Tibial nerve (tissue), 4 donors: ENCODE data around the gene MINDY4. TPM values are rescaled to one million over a fixed set of nuclear protein-coding genes. Genes with fewer than 3 reads are reported as not detected.

Experiments
- DNase-seq, 2 donors: peaks; one replicate each; pipeline ENCODE4 v3.0.0-alpha.2; 2019; ENCODE audit warnings: low spot score in 2 of 2
- H3K27ac ChIP-seq, 4 donors: fragments of 200-600 bp; sonication (generic) in 3 of 4; one replicate each; pipeline ENCODE4 v1.5.1; 2017 to 2019; ENCODE audit warnings: mild to moderate bottlenecking in 1 of 4
- H3K27me3 ChIP-seq, 2 donors: fragments of 200-600 bp; sonication (generic) in 1 of 2; one replicate each; pipeline versions ENCODE4 v1.5.1 to v1.6.0; 2017 to 2019
- H3K36me3 ChIP-seq, 3 donors: fragments of 200-600 bp; sonication (generic); one replicate each; pipeline ENCODE4 v1.5.1; 2018 to 2019
- H3K4me1 ChIP-seq, 4 donors: fragments of 200-600 bp; sonication (generic) in 3 of 4; one replicate each; pipeline ENCODE4 v1.5.1; 2017 to 2019
- H3K4me3 ChIP-seq, 4 donors: fragments of 200-600 bp; sonication (generic) in 3 of 4; one replicate each; pipeline ENCODE4 v1.5.1; 2017 to 2019; ENCODE audit warnings: mild to moderate bottlenecking in 1 of 4, moderate library complexity in 1 of 4
- H3K9me3 ChIP-seq, 4 donors: fragments of 200-600 bp; sonication (generic) in 3 of 4; one replicate each; pipeline ENCODE4 v1.5.1; 2017 to 2019
- CTCF ChIP-seq, 5 experiments: fragments of 200-600 bp in 3 of 5; fragments of 450-650 bp in 2 of 5; sonication (generic) in 3 of 5; IDR thresholded peaks; one replicate each; pipeline ENCODE4 v1.5.1; 2016 to 2019; ENCODE audit warnings: antibody characterized with exemption in 5 of 5, mild to moderate bottlenecking in 3 of 5, moderate library complexity in 2 of 5
- EP300 ChIP-seq, 2 donors: sonication (generic); formaldehyde crosslinking; IDR thresholded peaks; one replicate each; pipeline ENCODE4 v1.6.1; 2017; ENCODE audit warnings: antibody characterized with exemption in 2 of 2, mild to moderate bottlenecking in 1 of 2
- POLR2A ChIP-seq, 2 donors: fragments of 450-650 bp; IDR thresholded peaks; one replicate each; pipeline ENCODE4 v1.6.1; 2017; ENCODE audit warnings: antibody characterized with exemption in 2 of 2, mild to moderate bottlenecking in 2 of 2, moderate library complexity in 2 of 2
- WGBS, 2 donors: methylation state at CpG; one replicate each; pipeline ENCODE4 v1.1.5; 2018; 5-methylcytosine and 5-hydroxymethylcytosine counted together
- total RNA-seq, 4 donors: library from RNA; depleted of rRNA; stranded (reverse); fragments of >200 nt; gene quantifications; one replicate each; pipeline ENCODE4 v1.1.0, GENCODE V29; 2016

MINDY4 gene
- total RNA-seq, 4 donors from 2014 or later, result 17.1 to 21.6 (median 19.9) TPM

- Histone ChIP-seq H3K36me3 (no peaks in the 10 kb centered on the region), H3K4me1 (peaks cover 0 to 31% (median 5%) of the 10 kb centered on the region in 4 donors), H3K4me3 (no peak overlapping the region), H3K27me3 (no peaks in the 10 kb centered on the region), H3K27ac (no peak overlapping the region), H3K9me3 (no peaks in the 10 kb centered on the region)
- WGBS, 2 donors, result 73 to 77% methylated on average over 13 of the region's 13 CpGs
- TF ChIP-seq CTCF (IDR thresholded peaks at IDR 0.05) (no peak), EP300 (IDR thresholded peaks at IDR 0.05) (no peak), POLR2A (IDR thresholded peaks at IDR 0.05) (no peak)
- no peak for DNase-seq
These were observed 9.7 kb upstream of the MINDY4 start for GRCh38 chr7:30761214-30762156.

- no peaks in the 10 kb centered on the region for H3K36me3 ChIP-seq
- no peaks in the 10 kb centered on the region for H3K9me3 ChIP-seq
- no peaks in the 10 kb centered on the region for H3K27me3 ChIP-seq
- H3K4me1 ChIP-seq, result peaks cover 0 to 19% (median 2%) of the 10 kb centered on the region in 4 donors
- DNase-seq, result no peak
- TF ChIP-seq EP300 (IDR thresholded peaks at IDR 0.05) (peak in 1 of 2 donors; percentile 21), POLR2A (IDR thresholded peaks at IDR 0.05) (no peak), CTCF (IDR thresholded peaks at IDR 0.05) (no peak)
- H3K27ac ChIP-seq, result peak overlapping the region in 1 of 4 donors; percentile 11
- WGBS, 2 donors, result 64 to 68% methylated on average over 6 of the region's 6 CpGs
- H3K4me3 ChIP-seq, result no peak overlapping the region
These were observed 6.9 kb upstream of the MINDY4 start for GRCh38 chr7:30764030-30764975.

GRCh38 chr7:30765408-30765807, 5.8 kb upstream of the MINDY4 start:
- H3K9me3 ChIP-seq, result no peaks in the 10 kb centered on the region
- TF ChIP-seq EP300 (IDR thresholded peaks at IDR 0.05) (no peak), POLR2A (IDR thresholded peaks at IDR 0.05) (no peak), CTCF (IDR thresholded peaks at IDR 0.05) (no peak)
- WGBS, 2 donors, result 89 to 95% methylated on average over 2 of the region's 2 CpGs
- no peaks in the 10 kb centered on the region for H3K36me3 ChIP-seq
- no peaks in the 10 kb centered on the region for H3K27me3 ChIP-seq
- no peak overlapping the region for H3K27ac ChIP-seq
- no peak overlapping the region for H3K4me3 ChIP-seq
- DNase-seq, result no peak
- H3K4me1 ChIP-seq, result peaks cover 0 to 19% (median 2%) of the 10 kb centered on the region in 4 donors

GRCh38 chr7:30770845-30771173, 408 bp upstream of the MINDY4 start:
- WGBS, 2 donors, result 48 to 73% methylated on average over 7 to 9 of the region's 9 CpGs
- H3K36me3 ChIP-seq, result no peaks in the 10 kb centered on the region
- DNase-seq, result no peak
- H3K4me1 ChIP-seq, result peaks cover 0 to 22% (median 6%) of the 10 kb centered on the region in 4 donors
- H3K9me3 ChIP-seq, result no peaks in the 10 kb centered on the region
- H3K27me3 ChIP-seq, result no peaks in the 10 kb centered on the region
- TF ChIP-seq POLR2A (IDR thresholded peaks at IDR 0.05) (no peak), EP300 (IDR thresholded peaks at IDR 0.05) (no peak), CTCF (IDR thresholded peaks at IDR 0.05) (no peak)
- peak overlapping the region; percentile 32 to 97 (median 68) for H3K4me3 ChIP-seq
- peak overlapping the region; percentile 15 to 81 (median 72) for H3K27ac ChIP-seq
